ENCODE results near the gene KRTAP4-6. TPM values are rescaled to one million over a fixed set of nuclear protein-coding genes. Genes with fewer than 3 reads are reported as not detected.
"Not testable (repeated sequence)": the region's sequence is repeated elsewhere in the genome, so short reads cannot be mapped to it uniquely, and the experiment has no call there.

KRTAP4-6 gene
- total and polyA plus RNA-seq, 9 donors, result not detected

DNA sequence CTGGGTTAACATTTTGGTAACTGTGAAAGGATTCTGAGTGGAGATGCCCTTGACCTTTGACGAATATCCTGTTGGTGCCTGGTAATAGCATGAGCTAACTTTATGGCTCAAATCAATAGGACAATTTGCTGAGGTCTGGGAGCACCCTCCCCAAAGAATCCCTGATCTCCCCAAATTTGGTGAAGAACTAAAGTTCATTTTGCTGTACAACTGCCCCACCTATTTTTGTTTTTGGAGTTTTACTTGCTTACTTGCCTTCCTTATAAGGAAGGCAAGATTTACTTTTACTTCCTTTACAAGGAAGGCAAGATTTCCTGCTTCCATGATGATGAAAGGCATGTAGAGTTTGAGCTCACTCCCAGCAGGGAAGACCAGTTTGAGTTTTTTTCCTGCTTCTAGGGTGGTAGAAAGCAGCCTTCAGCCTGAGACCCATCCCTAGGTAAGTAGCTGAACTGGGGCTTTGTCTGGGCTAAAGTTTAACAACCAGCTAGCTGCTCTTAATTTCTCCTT lies 32.3 kb downstream of the KRTAP4-6 start:
- DNase-seq, result no peak
- Histone ChIP-seq H3K27me3 (no peaks in the 10 kb centered on the region), H3K4me1 (ENCODE audit: insufficient read depth) (no peaks in the 10 kb centered on the region), H3K27ac (no peak overlapping the region), H3K36me3 (no peaks in the 10 kb centered on the region), H3K4me3 (no peak overlapping the region), H3K9me3 (no peaks in the 10 kb centered on the region)
- intact Hi-C loops (cut with DNase I), result no loop called here
- TF ChIP-seq, protein P1, sequence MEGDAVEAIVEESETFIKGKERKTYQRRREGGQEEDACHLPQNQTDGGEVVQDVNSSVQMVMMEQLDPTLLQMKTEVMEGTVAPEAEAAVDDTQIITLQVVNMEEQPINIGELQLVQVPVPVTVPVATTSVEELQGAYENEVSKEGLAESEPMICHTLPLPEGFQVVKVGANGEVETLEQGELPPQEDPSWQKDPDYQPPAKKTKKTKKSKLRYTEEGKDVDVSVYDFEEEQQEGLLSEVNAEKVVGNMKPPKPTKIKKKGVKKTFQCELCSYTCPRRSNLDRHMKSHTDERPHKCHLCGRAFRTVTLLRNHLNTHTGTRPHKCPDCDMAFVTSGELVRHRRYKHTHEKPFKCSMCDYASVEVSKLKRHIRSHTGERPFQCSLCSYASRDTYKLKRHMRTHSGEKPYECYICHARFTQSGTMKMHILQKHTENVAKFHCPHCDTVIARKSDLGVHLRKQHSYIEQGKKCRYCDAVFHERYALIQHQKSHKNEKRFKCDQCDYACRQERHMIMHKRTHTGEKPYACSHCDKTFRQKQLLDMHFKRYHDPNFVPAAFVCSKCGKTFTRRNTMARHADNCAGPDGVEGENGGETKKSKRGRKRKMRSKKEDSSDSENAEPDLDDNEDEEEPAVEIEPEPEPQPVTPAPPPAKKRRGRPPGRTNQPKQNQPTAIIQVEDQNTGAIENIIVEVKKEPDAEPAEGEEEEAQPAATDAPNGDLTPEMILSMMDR (IDR thresholded peaks at IDR 0.05), result no peak
- no peak for TF ChIP-seq EP300 (IDR thresholded peaks at IDR 0.05)
- TF ChIP-seq POLR2A (IDR thresholded peaks at IDR 0.05), result no peak
- WGBS, 3 donors, result 36 to 58% (median 42%) methylated on average over 1 of the region's 1 CpG

- H3K4me3 ChIP-seq; H3K9me3 ChIP-seq; H3K27me3 ChIP-seq; H3K4me1 ChIP-seq (ENCODE audit: insufficient read depth); H3K27ac ChIP-seq; intact Hi-C loops (cut with DNase I); DNase-seq; H3K36me3 ChIP-seq: not testable (repeated sequence)
- WGBS, 3 donors, result 53 to 66% (median 59%) methylated on average over 4 to 10 of the region's 10 CpGs
Measured at GRCh38 chr17:41105347-41105746, 35.0 kb downstream of the KRTAP4-6 start, which contains the start of gene KRTAP4-9. TSS of gene KRTAP4-9 (plus strand) at chr17:41105389. CDS start at chr17:41105389, 0 bp downstream.

DNA sequence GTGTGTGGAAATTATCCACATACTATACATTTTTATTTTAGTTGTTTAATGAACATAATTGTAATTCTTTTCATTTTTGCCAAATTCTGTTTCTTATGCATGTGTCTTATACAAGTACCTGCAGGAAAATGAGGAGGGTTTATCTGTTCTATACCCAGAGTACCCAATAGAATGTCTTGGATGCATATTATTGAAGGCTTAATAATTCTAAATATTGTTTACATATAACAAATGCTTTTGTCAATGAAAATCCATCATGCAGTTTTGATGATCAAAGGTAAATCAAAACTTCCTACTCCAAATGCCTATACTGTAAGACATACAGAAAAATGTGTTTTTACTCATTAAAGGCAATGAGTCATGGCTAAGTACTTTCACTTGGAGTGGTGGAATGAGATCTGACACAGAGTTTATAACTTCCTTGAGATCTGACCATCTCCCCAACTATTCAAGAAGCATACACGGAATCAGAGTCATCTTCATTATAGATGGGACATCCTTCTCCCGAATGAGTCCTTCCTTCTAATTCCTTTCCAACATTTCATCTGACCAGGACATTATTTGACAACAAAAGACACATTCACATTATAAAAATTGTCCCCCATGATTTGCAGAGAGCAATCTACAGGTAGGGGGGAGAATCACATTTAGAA lies 35.8 kb downstream of the KRTAP4-6 start:
- H3K4me3 ChIP-seq; H3K27me3 ChIP-seq; H3K9me3 ChIP-seq; H3K27ac ChIP-seq; H3K36me3 ChIP-seq; H3K4me1 ChIP-seq (ENCODE audit: insufficient read depth); DNase-seq: not testable (repeated sequence)
- 76 to 88% (median 82%) methylated on average over 2 of the region's 2 CpGs for WGBS, 3 donors
- intact Hi-C loops (cut with DNase I), result loop anchor here in 1 of 4 donors (5.0 kb wide), 1 partner anchor 63 kb away; the partner anchor contains the start of gene KRTAP4-3

GRCh38 chr17:41103896-41104295 lies 36.4 kb downstream of the KRTAP4-6 start:
- Histone ChIP-seq H3K9me3 (no peaks in the 10 kb centered on the region), H3K36me3 (no peaks in the 10 kb centered on the region), H3K27me3 (no peaks in the 10 kb centered on the region), H3K4me1 (ENCODE audit: insufficient read depth) (no peaks in the 10 kb centered on the region), H3K4me3 (no peak overlapping the region), H3K27ac (no peak overlapping the region)
- DNase-seq, result no peak
- TF ChIP-seq POLR2A (IDR thresholded peaks at IDR 0.05) (no peak), EP300 (IDR thresholded peaks at IDR 0.05) (no peak)
- TF ChIP-seq, protein P1 (IDR thresholded peaks at IDR 0.05), result no peak
- 78 to 91% (median 83%) methylated on average over 1 of the region's 1 CpG for WGBS, 3 donors
- intact Hi-C loops (cut with DNase I), result loop anchor here in 1 of 4 donors (5.0 kb wide), 1 partner anchor 63 kb away; the partner anchor contains the start of gene KRTAP4-3

- Histone ChIP-seq H3K27ac (no peak within 1 kb of the TSS), H3K4me3 (no peak within 1 kb of the TSS), H3K36me3 (no peaks in the 10 kb centered on the region), H3K4me1 (ENCODE audit: insufficient read depth) (no peaks in the 10 kb centered on the region), H3K27me3 (no peaks in the 10 kb centered on the region), H3K9me3 (no peaks in the 10 kb centered on the region)
- no peak for TF ChIP-seq EP300 (IDR thresholded peaks at IDR 0.05)
- TF ChIP-seq, protein P1 (IDR thresholded peaks at IDR 0.05), result no peak
- no peak for TF ChIP-seq POLR2A (IDR thresholded peaks at IDR 0.05)
- WGBS, 3 donors, result 33 to 46% (median 39%) methylated on average over 9 to 10 of the region's 10 CpGs
- DNase-seq, result no peak
- intact Hi-C loops (cut with DNase I), result loop anchor here in 1 of 4 donors (5.0 kb wide), 1 partner anchor 66 kb away; the partner anchor contains the start of gene KRTAP4-3
Measured at GRCh38 chr17:41101586-41102259, 38.6 kb downstream of the KRTAP4-6 start, which contains the start of gene KRTAP4-16. TSS of gene KRTAP4-16 (minus strand) at chr17:41102209. CDS start at chr17:41102209, 0 bp downstream.

DNA sequence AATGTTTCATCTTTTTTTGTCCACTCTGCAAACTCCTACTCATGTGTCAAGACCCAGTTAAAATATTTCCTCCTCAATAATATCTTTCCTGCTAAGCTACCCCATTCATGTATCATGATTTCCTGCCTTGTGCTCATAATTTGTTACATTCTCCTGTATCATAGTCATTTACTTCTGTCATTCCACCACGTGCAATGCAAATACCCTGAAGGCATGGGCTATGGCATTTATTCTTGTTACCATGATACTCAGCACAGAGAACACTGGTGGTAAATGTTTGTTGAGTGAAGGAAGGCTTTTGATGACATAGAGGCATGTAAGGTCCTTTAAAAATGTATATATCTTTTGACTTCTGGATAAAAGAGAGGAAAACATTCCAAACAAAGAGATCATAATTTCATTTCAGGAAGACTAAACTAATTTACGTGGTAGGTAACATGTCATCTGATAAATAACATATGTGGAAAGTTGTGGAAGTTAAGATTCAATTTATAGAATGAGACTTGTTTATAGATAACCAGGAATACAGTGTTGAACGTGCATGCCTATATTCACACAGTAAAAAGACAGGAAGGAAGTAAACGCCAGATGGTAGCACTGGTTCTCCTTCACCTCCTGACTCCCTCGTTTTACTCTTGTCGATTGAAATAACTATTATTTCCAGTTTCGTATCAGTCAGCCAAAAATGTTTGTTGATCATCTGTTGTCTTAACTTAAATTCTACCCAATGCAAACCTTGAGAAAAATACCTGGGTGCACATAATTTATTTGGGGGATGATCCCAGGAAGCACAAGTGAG lies 40.5 kb downstream of the KRTAP4-6 start:
- 47 to 65% (median 57%) methylated on average over 7 of the region's 7 CpGs for WGBS, 3 donors
- intact Hi-C loops (cut with DNase I), result loop anchor here in 1 of 4 donors (5.0 kb wide), 1 partner anchor 67 kb away; the partner anchor contains the start of gene KRTAP4-3
- H3K27ac ChIP-seq; DNase-seq; H3K27me3 ChIP-seq; H3K9me3 ChIP-seq; H3K36me3 ChIP-seq; H3K4me3 ChIP-seq; H3K4me1 ChIP-seq (ENCODE audit: insufficient read depth): not testable (repeated sequence)

Data from ovary (tissue), 9 donors.